Raji (cell line): ENCODE data around the gene RPS16.

Experiments used
- POLR2A ChIP-seq: IDR thresholded peaks from 2 replicates; pipeline ENCODE4 v1.6.1; 2011; ENCODE audit warnings: low read depth, low read length, control low read depth; ENCODE audit not compliant: insufficient read depth

Gene RPS16

GRCh38 chr19:39390751-39391437, 44.9 kb downstream of the RPS16 start, which contains the start of the genes MED29 and PAF1:
Gene MED29 (plus strand): TSS chr19:39391378. CDS start chr19:39391423, 45 bp downstream.
Gene PAF1 (minus strand): TSS chr19:39391106. CDS start chr19:39390864, 242 bp downstream.
- TF ChIP-seq POLR2A: peak; percentile 99

GRCh38 chr19:39390451-39390750, 45.3 kb downstream of the RPS16 start:
- no peak for TF ChIP-seq POLR2A

DNA sequence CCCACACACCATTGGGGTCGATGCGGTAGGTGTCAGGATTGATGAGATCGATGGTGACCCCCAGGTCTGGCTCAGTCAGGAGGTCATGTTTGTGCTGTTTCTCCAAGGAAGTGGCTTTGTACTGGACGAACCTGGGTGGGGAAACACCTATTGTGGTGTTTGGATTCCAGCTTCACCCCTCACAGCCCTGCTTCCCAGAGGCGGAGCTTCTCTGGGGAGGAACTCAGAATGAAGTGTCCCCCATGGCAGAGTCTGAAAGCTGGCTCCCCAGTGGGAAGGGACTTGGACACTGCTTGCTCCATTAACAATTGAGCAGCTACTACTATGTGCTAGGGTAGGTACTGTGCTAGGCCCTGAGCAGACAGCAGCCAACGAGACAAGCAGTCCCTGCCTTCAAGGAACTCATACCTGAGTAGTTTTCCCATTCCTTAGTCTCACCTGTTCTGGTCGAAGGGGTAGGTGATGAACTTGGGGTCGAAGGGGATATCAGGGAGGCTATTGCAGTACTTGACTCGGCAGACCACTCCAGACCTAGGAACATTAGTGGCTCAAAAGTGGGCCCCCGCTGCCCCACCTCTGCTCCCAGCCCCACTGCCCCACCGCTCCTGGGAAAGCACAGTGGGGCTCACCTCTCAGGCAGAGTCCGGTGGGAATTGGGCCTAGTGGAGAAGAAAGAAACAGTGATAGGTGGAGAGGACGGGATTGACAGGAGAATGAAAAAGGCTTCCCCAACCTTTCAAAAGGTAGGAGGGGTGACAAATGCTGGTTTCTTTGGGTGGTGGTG, 45.9 kb downstream of the RPS16 start:
- no peak for TF ChIP-seq POLR2A

DNA sequence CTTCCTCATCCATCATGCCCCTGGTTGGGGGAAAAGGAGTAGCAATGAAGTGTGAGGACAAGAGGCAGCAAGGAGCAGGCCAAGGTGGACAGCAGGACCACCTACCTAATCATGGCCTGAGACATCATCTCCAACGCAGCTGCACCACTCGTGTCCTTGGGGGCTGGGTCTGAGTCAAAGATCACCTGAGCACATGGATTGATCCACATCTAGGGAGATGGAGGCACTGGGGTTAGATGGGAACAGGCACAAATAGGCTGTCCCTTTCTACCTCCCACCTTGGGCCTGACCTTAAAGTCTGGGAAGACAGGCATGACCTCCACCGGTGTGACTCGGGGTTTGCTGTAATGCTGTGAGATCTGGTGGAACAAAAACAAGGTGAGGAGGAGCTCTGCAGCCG, 47.1 kb downstream of the RPS16 start:
- TF ChIP-seq POLR2A: no peak

DNA sequence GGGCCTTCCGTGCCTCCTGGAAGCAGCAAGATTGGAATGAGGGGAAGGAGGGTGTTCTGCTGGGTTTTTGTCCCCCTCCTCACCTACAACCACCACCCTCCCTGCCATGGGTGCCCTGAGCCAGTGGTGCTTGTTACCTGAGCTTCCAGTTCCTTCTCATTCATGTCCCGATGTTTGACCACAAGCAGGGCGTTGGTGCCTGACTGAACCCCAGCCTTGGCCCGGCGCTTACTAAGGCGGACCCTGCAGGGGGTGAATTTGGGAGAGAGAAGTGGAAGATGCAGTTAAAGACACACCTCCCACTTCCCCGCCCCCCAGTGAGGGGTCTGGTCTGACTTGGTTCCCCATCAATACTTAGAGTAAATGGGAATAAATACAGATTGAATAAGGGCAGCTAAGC, 49.2 kb downstream of the RPS16 start:
- TF ChIP-seq POLR2A: no peak

GRCh38 chr19:39385629-39386411, 49.9 kb downstream of the RPS16 start:
- no peak for TF ChIP-seq POLR2A

- TF ChIP-seq POLR2A: no peak
These were observed 50.7 kb downstream of the RPS16 start for GRCh38 chr19:39384839-39385568.
